HG03064 (cell line): ENCODE measurements around the gene RAB4B.
"Not testable (repeated sequence)": the region's sequence is repeated elsewhere in the genome, so short reads cannot be mapped to it uniquely, and the experiment has no call there.

ENCODE experiments used
- ATAC-seq: cut with Tn5 transposase; IDR thresholded peaks from one replicate; pipeline ENCODE4 v1.9.1; 2021; ENCODE audit warnings: low read depth; ENCODE audit not compliant: unreplicated experiment

RAB4B gene

DNA sequence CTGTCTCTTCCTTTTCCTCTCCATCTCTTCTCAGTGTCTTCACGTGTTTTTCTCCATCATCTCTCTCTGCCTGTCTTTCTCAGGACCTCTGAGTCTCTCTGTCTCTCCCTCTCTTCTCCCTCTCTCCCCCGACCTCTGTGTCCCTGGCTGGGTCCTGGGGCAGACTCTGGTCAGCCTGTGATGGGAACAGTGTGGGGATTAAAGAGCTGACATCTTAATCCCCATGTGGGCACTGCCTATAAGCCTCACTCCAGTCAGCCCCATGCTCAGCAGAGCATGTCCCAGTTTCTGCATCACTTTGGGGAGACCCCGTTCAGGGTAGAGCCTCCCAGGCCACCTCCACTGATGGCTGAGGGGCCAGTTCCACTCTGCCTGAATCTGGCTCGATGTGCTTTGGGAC, 37.2 kb downstream of the RAB4B start:
- no peak for ATAC-seq

DNA sequence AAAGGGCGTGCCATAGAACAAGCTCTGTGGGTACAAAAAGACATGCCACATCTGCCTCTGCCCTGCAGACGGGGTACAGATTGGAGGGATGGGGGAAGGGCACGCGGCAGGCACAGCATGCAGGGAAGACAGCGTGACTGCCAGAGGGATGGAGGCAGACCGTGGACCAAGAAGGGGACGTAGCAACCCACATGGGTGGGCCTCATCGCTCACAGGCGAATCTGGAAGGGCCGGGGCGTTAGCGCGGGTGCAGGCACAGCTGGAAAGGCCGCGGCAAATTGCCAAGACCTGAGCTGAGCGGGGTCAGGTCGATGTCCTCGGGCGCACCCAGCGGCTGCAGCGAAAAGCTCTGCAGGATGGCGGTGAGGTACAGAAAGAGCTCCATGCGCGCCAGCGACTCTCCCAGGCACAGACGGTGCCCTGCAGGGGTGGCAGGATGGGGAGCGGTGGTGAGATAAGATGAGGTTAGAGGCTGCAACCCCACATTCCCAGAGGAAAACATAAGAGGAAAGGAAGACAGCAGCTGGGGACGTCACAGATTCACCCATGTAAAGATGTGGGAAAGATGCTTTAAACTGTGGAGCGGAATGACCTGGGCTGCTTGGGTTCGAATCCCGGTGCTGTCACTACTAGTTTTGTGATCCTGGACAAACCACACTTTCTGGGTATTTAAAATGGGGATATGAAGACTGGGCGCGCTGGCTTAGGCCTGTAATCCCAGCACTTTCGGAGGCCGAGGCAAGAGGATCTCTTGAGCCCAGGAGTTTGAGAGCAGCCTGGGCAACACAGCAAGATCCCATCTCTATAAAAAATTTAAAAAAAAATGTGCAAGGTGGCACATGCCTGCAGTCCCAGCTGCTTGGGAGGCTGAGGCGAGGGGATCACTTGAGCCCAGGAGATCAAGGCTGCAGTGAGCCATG, 40.7 kb downstream of the RAB4B start:
- not testable (repeated sequence) for ATAC-seq

DNA sequence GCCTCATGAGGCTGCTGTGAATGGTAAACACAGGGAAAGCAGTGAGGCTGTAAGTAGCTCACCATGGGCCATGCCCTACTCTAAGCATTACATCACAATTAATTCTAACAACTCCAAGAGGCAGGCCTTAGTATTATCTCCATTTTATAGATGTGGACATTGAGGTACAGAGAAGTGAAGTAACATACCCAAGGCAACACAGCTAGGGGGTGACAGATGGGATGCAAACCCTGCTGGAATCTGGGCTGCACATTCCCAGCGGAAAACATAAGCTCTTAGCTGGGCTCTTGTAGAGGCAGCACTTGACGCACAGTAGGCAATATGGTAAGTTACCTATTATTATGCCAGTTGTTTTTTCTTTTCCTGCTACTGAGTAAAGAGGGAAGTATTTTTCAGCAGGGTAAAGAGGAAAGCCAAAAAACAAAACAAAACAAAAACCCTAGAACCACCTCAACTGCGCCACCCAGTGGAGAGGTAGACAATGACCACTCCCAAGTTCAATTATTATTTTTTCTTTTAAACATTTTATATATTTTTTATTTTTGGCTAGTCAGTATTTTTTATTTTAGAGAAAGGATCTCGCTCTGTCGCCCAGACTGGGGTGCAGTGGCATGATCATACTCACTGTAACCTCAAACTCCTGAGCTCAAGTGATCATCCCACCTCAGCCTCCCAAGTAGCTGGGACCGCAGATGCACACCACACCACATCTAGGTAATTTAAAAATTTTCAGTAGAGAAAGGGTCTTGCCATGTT, 41.6 kb downstream of the RAB4B start:
- ATAC-seq = not testable (repeated sequence)

DNA sequence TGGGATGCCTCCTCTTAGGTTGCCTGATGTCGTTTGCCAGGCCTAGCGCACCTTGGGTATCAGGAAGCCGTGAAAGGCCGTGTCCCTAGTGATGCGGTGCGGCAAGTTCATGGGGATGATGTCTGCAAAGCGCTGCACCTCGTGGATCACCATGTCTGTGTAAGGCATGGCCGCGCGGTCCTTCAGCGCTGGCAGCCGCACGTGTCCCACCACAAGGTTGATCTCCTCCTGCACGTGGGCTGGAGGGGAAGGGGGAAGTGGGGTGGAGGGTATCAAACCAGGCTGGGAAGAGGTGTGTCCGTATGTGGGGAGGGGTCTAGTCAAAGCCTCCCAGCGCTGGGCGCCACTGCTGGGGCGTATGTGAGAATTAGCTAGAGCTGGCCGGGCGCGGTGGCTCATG, 44.1 kb downstream of the RAB4B start:
- ATAC-seq = no peak

DNA sequence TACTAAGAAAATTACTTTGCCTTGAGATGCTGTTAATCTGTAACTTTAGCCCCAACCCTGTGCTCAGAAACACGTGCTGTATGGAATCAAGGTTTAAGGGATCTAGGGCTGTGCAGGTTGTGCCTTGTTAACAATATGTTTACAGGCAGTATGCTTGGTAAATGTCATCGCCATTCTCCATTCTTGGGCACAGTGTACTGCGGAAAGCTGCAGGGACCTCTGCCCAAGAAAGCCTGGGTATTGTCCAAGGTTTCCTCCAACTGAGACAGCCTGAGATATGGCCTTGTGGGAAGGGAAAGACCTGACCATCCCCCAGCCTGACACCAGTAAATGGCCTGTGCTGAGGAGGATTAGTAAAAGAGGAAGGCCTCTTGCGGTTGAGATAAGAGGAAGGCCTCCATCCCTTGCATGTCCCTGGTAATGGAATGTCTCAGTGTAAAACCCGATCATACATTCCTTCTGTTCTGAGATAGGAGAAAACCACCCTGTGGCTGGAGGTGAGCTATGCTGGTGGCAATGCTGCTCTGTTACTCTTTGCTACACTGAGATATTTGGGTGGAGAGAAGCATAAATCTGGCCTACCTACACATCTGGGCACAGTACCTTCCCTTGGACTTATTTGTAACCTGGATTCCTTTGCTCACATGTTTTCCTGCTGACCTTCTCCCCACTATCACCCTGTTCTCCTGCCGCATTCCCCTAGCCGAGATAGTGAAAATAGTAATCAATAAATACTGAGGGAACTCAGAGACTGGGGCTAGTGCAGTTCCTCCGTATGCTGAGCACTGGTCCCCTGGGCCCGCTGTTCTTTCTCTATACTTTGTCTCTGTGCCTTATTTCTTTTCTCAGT, 44.9 kb downstream of the RAB4B start:
- ATAC-seq = not testable (repeated sequence)

DNA sequence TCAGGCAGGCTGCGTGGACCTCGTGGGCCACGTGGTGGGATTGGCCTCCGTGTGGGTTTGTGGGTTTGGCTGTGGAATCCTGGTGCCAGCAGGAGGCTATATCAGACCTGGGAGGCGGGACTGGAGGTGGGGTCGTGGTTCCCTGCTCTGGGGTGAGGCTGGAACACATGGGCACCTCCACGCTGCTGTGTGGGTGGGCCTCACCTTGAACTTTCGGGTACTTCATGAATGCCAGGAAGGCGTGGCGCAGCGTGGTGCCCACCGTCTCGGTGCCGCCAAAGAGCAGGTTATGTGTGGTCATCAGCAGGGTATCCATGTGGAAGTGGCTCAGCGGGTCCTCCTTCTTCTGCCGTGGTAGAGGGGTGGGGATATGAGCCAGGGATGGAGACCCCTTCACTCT, 46.9 kb downstream of the RAB4B start:
- ATAC-seq = not testable (repeated sequence)

DNA sequence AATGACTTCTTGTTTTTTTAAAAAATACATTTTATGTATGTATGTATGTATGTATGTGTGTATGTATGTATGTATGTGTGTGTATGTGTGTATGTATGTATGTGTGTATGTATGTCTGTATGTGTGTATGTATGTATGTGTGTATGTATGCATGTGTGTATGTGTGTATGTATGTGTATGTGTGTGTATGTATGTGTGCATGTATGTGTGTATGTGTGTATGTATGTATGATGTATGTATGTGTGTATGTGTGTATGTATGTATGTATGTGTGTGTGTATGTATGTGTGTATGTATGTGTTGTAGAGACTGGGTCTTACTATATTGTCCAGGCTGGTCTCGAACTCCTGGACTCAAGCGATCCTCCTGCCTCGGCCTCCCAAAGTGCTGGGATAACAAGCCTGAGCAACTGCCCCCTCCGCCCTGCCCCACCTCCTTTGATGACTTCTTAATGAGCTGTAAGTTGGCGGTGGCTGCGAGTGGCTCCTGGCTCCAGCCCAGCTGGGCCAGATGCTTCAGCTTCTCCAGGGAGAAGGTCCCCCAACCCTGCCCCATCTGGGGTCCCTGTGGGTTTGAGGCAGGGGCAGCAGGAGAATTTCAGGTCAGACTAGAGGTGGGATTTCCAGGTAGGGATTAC, 47.5 kb downstream of the RAB4B start:
- not testable (repeated sequence) for ATAC-seq

DNA sequence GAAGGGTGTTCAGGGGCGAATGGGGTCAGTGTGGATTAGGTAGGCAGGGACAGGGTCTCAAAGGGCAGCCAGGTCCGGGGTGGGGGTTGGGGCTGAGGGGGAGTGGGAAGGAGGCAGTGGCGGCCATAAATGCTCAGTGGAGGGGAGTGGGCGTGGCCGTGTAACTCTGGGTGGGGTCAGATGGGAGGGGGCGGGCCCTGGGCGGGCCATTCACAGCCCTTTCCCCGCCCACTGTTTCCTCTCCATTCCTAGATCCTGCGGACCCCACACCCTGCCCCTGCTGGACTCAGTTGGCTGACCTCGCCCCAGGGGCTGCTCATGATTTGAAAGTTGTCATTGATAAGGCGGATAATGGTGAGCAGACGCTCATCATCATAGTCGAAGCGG, 48.3 kb downstream of the RAB4B start:
- ATAC-seq = not testable (repeated sequence)

DNA sequence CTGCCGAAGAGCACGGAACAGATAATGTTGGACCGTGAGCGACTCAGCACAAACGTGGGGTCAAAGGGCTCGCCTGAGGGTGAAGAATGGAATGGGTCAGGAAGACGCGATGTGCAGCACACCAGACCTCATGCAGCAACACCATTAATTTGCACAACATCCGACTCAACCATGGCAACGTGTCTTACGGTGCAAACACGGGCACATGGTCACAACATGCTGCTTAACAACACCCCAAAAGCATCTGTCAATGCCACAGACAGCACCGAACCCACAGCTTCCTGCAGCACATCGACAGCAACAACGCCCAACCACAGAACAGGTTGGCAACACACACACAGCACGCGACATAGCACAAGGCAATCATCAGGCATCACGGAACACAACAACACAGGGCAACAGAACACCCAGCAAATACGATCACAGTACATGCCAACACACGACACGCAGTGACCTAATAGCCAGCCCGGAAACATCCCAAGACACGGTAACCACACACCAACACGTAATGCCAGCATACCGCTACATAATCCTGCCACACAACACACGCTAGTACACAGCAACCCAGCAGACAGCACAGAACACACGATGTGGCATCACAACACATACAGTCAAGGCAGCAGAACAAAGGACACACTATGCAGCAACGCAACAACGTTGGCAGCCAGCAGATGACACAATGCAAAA, 48.8 kb downstream of the RAB4B start:
- not testable (repeated sequence) for ATAC-seq

DNA sequence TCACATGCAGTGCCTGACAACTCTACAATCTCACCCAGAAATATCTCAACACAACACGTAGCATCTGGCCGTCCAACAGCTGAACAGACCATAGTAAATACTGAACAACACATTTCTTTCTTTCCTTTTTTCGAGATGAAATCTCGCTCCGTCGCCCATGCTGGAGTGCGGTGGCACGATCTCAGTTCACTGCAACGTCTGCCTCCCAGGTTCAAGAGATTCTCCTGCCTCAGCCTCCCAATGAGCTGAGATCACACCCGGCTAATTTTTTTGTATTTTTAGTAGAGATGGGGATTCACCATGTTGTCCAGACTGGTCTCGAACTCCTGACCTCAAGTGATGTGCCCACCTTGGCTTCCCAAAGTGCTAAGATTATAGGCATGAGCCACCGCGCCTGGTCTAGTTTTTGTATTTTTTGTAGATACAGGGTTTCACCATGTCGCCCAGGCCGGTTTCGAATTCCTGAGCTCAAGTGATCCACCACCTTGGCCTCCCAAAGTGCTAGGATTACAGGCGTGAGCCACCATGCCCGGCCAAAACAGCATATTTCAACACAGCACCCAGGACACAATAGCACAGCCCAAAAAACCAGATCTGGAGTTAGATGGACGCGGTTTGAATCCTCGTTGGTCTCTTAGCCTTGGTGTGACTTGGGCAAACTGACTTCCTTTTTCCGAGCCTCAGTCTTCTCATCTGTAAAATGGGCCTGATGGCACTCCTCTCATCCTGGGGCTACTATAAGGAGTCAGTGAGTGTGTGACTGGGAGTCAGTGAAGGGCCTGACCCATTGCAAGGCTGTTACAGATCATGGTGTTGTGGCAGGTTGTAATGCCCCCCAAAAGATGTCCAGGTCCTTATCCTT, 49.6 kb downstream of the RAB4B start:
- no peak for ATAC-seq

DNA sequence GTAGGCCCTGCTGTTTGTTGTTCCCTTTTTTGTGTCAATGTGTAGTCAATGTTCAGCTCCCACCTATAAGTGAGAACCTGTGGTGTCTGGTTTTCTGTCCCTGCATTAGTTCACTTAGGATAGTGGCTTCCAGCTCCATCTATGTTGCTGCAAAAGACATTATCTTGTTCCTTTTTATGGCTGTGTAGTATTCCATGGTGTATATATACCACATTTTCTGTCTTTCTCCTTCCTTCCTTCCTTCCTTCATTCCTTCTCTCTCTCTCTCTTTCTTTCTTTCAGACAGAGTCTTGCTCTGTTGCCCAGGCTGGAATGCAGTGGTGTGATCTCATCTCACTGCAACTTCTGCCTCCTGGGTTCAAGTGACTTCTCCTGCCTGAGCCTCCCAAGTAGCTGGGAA, 51.2 kb downstream of the RAB4B start:
- ATAC-seq = no peak

DNA sequence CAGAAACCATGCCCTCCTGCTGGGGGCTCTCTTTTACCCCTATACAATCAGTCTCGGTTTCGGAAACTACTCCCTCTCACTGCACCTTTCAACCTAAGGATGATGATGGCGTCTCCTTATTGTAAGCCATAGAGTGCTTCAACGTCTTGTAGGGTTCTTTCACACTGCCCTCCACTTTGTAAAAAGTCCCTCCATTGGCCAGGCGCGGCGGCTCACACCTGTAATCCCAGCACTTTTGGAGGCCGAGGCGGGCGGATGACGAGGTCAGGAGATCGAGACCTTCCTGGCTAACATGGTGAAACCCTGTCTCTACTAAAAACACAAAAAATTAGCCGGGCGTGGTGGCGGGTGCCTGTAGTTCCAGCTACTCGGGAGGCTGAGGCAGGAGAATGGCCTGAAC, 52.7 kb downstream of the RAB4B start:
- not testable (repeated sequence) for ATAC-seq

DNA sequence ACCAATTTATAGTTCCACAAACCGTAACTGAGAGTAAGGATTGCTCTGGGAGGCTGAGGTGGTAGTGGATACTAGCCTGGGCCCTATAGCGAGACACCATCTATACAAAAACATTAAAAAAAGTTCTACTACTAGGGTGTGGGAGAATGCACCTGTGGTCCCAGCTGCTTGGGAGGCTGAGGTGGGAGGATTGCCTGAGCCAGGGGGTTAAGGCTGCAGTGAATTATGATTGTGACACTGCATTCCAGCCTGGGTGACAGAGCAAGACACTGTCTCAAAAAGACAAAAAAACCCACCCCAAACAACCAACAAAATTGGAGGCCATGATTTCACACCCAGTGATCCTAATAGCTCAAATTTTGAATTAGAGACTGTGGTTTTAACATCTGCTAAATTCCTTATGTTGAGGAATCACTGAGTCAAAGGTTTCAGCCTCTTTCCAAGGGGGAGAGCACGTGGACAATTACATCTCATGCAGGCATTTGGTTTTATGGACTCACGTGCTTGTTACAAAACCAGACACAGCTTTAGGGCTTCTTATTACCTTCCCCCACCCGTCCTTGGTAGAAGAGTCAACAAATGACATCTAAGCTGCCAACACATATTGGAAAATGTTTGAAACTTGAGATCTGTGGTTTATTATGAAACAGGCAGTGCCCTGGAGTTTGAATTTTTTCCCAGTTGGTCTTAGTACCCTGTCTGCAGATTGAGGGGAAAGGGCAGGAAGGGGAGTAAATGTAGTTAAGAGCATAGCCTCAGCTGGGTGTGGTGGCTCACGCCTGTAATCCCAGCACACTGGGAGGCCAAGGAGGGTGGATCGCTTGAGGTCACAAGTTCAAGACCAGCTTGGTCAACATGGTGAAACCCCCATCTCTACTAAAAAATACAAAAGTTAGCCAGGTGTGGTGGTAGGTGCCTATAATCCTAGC, 53.7 kb downstream of the RAB4B start:
- no peak for ATAC-seq

DNA sequence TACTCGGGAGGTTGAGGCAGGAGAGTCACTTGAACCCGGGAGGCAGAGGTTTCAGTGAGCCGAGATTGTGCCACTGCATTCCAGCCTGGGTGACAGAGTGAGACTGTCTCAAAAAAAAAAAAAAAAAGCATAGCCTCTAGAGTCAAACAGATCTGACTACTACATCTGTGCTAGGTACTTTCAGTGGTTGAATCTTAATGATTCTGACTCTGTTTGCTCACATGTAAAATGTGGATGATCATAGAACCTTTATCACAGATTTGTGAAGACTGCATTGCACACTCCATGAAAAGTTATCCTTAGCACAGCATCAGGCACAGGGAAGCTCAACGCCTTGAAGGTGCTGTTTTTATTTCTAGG, 54.4 kb downstream of the RAB4B start:
- ATAC-seq = not testable (repeated sequence)

DNA sequence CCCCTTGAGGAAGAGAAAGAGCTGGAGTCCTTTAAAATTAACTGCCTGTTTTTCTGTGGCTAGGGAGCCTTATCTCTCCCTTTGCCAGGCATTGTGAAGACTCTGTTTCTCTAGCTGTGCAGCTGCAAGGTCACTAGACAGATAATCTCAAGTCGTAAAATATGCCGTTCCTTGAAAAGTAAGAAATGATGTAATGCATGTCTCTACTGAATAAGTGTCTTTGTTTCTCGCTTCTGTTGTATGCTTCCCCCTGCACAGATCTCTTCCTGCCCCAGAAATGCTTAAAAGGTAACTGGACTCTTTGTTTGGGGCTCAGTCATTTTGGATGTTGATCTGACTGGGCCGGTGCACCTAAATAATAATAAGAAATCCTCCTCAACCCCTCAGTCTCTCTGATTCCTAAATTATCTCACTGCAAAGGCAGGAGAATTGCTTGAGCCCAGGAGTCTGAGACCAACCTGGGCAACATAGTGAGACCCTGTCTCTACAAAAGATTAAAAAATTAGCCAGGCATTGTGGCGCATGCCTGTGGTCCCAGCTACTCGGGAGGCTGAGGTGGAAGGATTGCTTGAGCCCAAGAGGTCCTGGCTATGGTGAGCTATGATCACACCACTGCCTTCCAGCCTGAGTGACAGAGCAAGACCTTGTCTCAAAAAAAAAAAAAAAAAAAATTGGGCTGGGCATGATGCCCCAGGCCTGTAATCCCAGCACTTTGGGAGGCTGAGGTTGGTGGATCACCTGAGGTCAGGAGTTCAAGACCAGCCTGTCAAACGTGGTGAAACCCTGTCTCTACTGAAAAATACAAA, 55.9 kb downstream of the RAB4B start:
- not testable (repeated sequence) for ATAC-seq

DNA sequence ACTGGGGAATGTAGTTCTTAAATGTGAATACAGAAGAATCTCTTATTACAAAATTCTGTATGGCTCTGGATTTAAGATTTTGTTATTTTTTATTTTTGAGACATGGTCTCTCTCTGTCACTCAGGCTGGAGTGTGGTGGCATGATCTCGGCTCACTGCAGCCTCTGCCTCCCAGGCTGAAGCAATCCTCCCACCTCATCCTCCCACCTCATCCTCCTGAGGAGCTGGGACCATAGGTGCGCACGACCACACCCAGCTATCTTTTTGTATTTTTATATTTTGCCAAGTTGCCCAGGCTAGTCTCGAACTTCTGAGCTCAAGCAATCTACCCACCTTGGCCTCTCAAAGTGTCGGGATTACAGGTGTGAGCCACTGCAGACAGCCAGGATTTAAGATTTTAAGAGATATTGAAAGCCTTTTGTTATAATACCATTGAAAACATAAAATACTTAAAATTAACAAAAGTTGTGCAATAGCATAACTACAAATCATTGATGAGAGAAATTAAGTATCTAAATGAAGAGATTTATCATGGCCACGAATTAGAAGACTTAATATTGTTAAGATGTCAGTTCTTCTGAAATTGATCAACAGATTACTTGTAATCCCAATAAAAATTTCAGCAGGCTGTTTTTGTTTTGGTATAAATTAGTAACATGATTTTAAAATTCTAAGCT, 58.8 kb downstream of the RAB4B start:
- ATAC-seq = no peak
